MM.1S (cell line): ENCODE measurements around the gene TMPRSS15.

ENCODE experiments used
- EZH2 ChIP-seq: fragments of 300-600 bp; sonication (generic); optimal IDR thresholded peaks from 2 replicates; pipeline ENCODE3; 2017; ENCODE audit warnings: low read depth, mild to moderate bottlenecking, antibody characterized with exemption, low read length, mixed read lengths
- EZH2phosphoT487 ChIP-seq: fragments of 300-600 bp; sonication (generic); IDR thresholded peaks from 2 replicates; pipeline ENCODE4 v1.6.1; 2018; ENCODE audit warnings: antibody characterized with exemption, low read length

GRCh38 chr21:18274370-18274769 is 129.2 kb downstream of the TMPRSS15 start:
- TF ChIP-seq EZH2 (no peak), EZH2phosphoT487 (no peak)
